Right ventricle myocardium inferior (tissue), 1 donor: Measurements from ENCODE around the gene RAP1A. TPM values are rescaled to one million over a fixed set of nuclear protein-coding genes. Genes with fewer than 3 reads are reported as not detected.
"Not testable (repeated sequence)": the region's sequence is repeated elsewhere in the genome, so short reads cannot be mapped to it uniquely, and the experiment has no call there.

Experiments used
- ATAC-seq: fragments of 200-7000 bp; cut with Tn5 transposase; one replicate; pipeline ENCODE4 v1.9.1; 2020; ENCODE audit warnings: mild to moderate bottlenecking, moderate library complexity
- DNase-seq: peaks from one replicate; pipeline ENCODE4 v3.0.0; 2021; ENCODE audit errors: missing footprints
- intact Hi-C: fragments of 100-400 bp; cut with DNase I; formaldehyde crosslinking; loops from one replicate; pipeline ENCODE4 v1.11.0; 2022
- total RNA-seq: library from RNA; stranded (reverse); fragmentation: NEBNext Ultra II Directional; extraction: Animal tissue kit (Norgen Biotek cat#: 25700); gene quantifications from one replicate; pipeline ENCODE4 v1.2.1, GENCODE V29; 2021
- donor health status: DM: no; HTN: yes; CAD: no; lungs with severe emphysema.

Gene RAP1A
- total RNA-seq, 1 donor from 2014 or later: 107 TPM

GRCh38 chr1:111739194-111739924 is 119.8 kb downstream of the RAP1A start, which contains the start of gene INKA2:
Gene INKA2 (minus strand): TSS chr1:111739395. CDS start chr1:111739242, 153 bp downstream.
- ATAC-seq (peak; percentile 87), DNase-seq (peak; percentile 97)
- intact Hi-C loops: loop anchor here (1.0 kb wide), 2 partner anchors 10 to 19 kb away; no protein-coding TSS in a partner anchor

GRCh38 chr1:111739925-111740765 is 120.6 kb downstream of the RAP1A start:
- ATAC-seq (peak; percentile 62), DNase-seq (peak; percentile 85)
- intact Hi-C loops: loop anchor here (1.0 kb wide), 2 partner anchors 11 to 20 kb away; no protein-coding TSS in a partner anchor

GRCh38 chr1:111742292-111742691 is 122.7 kb downstream of the RAP1A start:
- intact Hi-C loops, DNase-seq, ATAC-seq: not testable (repeated sequence)

- DNase-seq (no peak), ATAC-seq (no peak)
- intact Hi-C loops: no loop called here
Observed at GRCh38 chr1:111742938-111743549, 123.5 kb downstream of the RAP1A start.

- intact Hi-C loops: no loop called here
- no peak for DNase-seq
- peak; percentile 6 for ATAC-seq
Observed at GRCh38 chr1:111743679-111744101, 124.1 kb downstream of the RAP1A start.

- intact Hi-C loops: loop anchor here (2.0 to 5.0 kb wide), 2 partner anchors 27 to 264 kb away; no protein-coding TSS in a partner anchor
- ATAC-seq: peak; percentile 42
- no peak for DNase-seq
Observed at GRCh38 chr1:111745675-111746613, 126.4 kb downstream of the RAP1A start.

- ATAC-seq (no peak), DNase-seq (no peak)
- intact Hi-C loops: loop anchor here (2.0 to 5.0 kb wide), 2 partner anchors 28 to 264 kb away; no protein-coding TSS in a partner anchor
Observed at GRCh38 chr1:111746614-111746999, 127.0 kb downstream of the RAP1A start.

- DNase-seq (no peak), ATAC-seq (peak; percentile 20)
- intact Hi-C loops: loop anchor here (2.0 to 5.0 kb wide), 2 partner anchors 29 to 265 kb away; no protein-coding TSS in a partner anchor
Observed at GRCh38 chr1:111747282-111747734, 127.7 kb downstream of the RAP1A start.

- intact Hi-C loops: loop anchor here (2.0 to 5.0 kb wide), 2 partner anchors 29 to 266 kb away; no protein-coding TSS in a partner anchor
- DNase-seq (no peak), ATAC-seq (no peak)
Observed at GRCh38 chr1:111747947-111748346, 128.4 kb downstream of the RAP1A start.

GRCh38 chr1:111749628-111750027 is 130.0 kb downstream of the RAP1A start:
- intact Hi-C loops: loop anchor here (5.0 to 10.0 kb wide), 2 partner anchors 267 to 785 kb away; partner anchors contain the start of gene LRIF1
- ATAC-seq (no peak), DNase-seq (no peak)

GRCh38 chr1:111750856-111751255 is 131.3 kb downstream of the RAP1A start:
- intact Hi-C loops: loop anchor here (10.0 kb wide), 1 partner anchor 786 kb away; the partner anchor contains the start of gene LRIF1
- no peak for ATAC-seq
- DNase-seq: no peak

GRCh38 chr1:111751906-111752575 is 132.5 kb downstream of the RAP1A start:
- intact Hi-C loops: loop anchor here (10.0 kb wide), 1 partner anchor 787 kb away; the partner anchor contains the start of gene LRIF1
- no peak for ATAC-seq
- no peak for DNase-seq

- peak; percentile 12 for ATAC-seq
- intact Hi-C loops: loop anchor here (1.0 to 10.0 kb wide), 3 partner anchors 40 to 790 kb away; partner anchors contain the start of gene LRIF1
- no peak for DNase-seq
Observed at GRCh38 chr1:111754984-111755330, 135.4 kb downstream of the RAP1A start.

- DNase-seq (peak; percentile 97), ATAC-seq (peak; percentile 98)
- intact Hi-C loops: loop anchor here (1.0 to 10.0 kb wide), 3 partner anchors 40 to 791 kb away; partner anchors contain the start of gene LRIF1
Observed at GRCh38 chr1:111755331-111756123, 135.9 kb downstream of the RAP1A start, which contains the start of gene DDX20. Gene DDX20 (plus strand): TSS chr1:111755901. CDS start chr1:111755925, 24 bp downstream.

- intact Hi-C loops: loop anchor here (5.0 to 10.0 kb wide), 2 partner anchors 249 to 791 kb away; partner anchors contain the start of gene LRIF1
- ATAC-seq (peak; percentile 24), DNase-seq (no peak)
Observed at GRCh38 chr1:111756124-111756513, 136.5 kb downstream of the RAP1A start.

- intact Hi-C loops: loop anchor here (5.0 to 10.0 kb wide), 2 partner anchors 251 to 794 kb away; partner anchors contain the start of gene LRIF1
- DNase-seq (no peak), ATAC-seq (no peak)
Observed at GRCh38 chr1:111758373-111758772, 138.8 kb downstream of the RAP1A start.
